GM15510 (cell line): Measurements from ENCODE around the gene HK1.

ENCODE experiments used
- POLR2A ChIP-seq: IDR thresholded peaks from 3 replicates; pipeline ENCODE4 v1.6.1; 2011; ENCODE audit warnings: borderline replicate concordance; ENCODE audit not compliant: insufficient read length; ENCODE audit errors: extremely low read depth

Gene HK1

DNA sequence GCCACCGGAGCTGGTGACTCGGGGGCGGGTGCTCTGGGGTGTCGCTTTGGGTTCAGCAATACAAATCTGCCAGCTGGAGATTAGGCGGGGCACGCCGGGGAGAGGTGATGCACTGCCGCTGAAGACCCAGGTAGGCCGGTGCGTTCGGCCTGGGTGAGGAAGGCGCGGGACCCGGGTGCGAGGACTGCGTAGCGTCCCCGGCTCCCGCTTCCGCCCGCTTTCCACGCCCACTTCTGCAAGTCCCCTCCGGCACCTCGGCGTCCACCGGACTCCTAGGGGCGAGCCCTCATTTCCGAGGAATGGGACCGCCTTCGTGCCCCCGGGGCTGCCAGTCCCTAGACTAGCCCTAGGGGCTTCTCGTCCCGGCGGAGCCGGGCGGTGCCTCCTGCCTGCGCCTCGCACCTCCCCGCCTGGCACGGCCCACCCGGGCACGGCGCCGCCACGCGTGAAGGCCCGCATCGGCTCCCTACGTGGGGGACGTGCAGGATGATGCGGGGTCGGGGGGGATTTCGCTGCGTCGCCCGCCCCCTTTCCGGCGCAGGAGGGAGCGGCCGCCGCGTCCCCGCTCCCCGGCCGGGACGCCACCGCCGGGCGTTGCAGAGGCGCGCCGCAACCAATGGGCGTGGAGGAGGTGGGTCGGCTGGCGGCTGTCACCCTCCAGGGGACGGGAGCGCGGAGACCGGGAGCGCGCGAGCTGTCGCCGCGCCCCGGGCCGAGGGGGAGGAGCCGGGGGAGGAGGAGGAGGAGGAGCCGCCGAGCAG is 40.0 kb downstream of the HK1 start:
- peak; percentile 65 for TF ChIP-seq POLR2A

DNA sequence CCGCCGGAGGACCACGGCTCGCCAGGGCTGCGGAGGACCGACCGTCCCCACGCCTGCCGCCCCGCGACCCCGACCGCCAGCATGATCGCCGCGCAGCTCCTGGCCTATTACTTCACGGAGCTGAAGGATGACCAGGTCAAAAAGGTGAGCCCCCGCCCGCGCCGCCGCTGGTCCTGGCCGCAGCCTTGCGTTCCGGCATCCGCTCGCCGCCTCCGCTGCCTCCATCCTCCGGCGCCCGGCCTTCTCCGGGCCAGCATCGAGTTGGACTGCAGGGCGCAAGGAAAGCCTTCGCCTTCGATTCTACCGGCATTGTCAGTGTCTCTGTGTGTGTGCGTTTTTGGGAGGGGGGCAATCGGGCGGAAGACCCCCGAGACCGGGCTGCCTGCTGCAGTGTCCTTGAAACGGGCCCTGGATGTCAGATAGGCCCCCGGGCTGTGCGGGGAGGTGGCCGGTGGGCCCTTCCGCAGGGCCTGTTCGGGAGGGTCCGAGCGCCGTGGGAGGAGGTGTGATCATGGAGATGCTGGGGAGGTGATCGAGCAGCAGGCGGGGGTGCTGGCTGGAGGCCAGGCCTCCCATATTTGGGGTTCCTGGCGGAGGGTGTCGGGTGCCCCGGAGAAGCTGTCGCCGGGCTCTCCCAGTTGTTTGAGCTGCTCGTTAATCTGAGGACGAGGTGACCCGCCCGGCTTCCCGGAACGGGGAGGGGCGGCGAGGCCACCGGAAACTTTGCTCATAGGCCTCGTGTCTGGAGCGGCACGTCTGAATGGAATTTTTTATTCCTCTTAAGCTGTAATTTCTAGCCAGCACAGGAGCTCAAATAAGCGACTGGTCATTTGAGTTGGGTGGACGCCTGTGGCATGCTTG is 40.8 kb downstream of the HK1 start:
- no peak for TF ChIP-seq POLR2A

DNA sequence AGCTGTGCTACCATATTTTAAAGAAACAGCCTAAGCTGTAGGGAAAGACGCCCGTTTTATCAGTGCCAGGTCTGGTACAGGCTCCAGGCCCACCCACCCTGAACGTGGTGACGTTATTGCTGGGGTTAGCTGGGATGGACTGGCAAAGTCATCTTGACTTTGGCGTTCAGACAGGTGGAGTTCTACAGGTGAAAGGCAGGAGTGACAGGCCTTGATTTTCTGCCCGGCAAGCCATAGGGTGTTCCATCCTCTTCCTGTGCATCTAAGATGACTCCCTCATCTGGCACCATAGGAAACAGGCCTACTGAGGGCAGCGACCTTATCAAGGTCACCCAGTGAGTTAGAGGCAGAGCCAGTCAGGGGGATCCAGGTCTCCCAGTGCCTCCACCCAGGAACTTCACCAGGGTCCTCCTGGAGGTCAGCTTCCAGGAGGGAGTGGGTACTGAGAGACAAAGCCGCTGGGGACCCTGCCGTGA is 41.6 kb downstream of the HK1 start:
- no peak for TF ChIP-seq POLR2A

DNA sequence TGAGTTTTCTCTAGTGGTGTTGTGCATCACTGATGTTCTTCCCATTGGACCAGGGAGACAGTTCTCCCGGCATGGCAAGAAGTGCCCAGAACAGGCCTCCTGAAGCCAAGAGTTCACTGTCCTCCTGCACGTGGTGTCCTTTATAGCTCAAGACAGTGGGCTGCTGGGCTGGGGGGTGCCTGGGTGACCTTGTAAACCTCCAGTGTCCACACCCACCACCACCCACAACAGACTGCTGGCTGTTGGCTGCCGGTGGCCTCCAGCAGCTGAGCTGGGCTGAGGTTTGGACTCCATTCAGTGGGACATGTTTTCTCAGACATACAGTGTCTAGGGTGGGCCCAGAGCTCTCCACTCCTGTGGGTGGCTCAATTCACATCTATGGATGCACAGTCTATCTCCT is 42.2 kb downstream of the HK1 start:
- no peak for TF ChIP-seq POLR2A

DNA sequence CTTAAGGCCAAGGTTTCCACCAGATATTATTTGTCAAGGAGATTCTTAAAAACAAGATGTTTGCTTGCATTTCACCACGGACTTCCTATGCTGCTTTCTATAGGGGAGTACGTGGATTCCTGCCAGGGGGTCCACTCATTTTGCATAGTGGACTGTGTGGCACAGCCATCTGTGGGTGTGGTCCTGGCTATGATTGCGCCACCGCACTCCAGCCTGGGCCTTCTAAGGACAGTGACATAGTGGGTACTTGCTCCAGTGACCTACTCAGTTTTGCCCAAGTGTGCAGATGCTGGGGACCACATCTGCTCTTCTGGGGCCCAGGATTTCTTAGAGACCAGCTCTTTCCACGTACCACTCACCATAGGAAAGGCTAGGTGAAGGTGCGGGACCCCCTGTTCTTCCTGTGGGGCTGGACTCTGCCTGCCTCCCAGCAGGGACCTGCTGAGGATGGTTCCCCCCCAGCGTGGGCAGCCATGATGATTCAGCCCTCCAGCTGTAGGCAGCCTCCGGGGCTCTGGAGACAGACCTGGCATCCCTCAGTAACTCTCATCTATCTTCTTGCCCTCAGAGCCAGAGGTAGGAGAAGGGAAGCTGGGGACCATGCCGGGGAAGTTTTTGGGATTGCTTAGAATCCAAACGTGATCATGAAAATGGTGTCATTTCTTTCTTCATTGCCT is 42.9 kb downstream of the HK1 start:
- TF ChIP-seq POLR2A = no peak

DNA sequence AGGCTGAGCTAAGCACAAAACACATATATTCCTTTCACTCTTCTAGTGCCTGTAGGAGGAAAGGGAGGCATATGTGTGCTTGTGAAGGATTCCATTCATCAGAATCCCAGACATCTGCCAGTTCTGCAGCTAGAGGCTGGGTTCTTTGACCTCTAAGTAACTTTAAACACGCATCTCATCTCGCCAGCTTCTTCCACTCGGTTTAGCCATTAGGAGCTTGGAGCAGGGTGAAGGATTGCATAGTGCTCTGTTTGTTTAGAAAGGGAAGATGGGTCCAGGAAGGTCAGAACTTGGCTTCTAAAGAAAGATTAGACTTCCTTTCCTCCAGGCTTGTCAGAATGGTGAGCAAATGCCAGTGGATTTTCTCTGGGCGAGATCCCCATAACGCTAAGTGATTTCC is 43.6 kb downstream of the HK1 start:
- no peak for TF ChIP-seq POLR2A

DNA sequence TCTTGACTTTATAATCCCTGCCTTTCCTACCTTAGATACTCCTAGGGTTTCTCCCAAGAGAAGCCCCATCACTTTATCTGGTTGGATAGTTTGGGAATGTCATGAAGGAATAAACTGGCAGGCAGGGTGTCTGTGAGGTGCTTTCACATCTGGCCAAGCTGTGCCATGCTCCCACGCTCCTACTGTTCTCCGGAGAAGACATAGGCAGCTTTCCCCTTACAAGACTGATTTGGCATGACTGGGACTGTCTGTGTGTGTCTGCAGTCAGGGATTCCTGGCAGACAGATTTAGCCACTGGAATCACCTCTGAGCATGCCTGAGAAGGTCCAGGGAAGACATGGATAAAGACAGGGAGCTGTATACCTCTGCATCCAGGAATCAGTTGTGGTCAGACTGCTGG is 45.3 kb downstream of the HK1 start:
- TF ChIP-seq POLR2A = no peak

DNA sequence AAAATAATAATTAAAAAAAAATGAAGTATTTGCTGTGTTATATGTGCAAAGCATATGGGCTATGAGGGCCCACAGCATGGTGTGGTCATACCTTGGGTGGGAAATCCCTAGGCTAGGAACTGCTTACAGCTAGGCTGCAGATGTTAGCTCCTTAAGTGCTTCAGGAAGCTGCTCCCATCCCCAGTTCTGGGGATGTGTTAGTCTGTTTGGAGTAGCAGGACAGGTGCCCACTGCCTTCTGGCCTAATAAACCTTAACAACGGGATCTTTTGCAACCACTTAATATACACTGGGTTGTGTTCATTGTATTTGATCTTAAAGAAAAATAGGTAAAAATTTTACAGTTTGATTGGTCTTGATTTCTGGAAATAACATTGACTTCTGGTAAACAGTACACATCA is 46.3 kb downstream of the HK1 start:
- no peak for TF ChIP-seq POLR2A

DNA sequence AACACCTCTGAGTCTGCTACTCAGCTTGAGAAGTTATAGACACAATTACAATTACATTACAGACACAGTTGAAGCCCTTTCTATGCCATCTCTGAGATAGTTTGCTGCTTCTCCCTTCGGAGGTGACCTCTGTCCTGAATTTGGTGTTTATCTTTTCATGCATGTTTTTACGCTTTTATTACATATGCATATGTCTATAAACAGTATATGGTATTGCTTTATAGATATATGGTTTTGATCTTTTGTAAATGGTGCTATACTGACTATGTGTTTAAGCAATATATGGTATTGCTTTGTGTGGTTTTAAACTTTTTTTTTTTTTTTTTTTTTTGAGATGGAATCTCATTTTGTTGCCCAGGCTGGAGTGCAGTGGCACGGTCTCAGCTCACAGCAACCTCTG is 48.4 kb downstream of the HK1 start:
- no peak for TF ChIP-seq POLR2A

DNA sequence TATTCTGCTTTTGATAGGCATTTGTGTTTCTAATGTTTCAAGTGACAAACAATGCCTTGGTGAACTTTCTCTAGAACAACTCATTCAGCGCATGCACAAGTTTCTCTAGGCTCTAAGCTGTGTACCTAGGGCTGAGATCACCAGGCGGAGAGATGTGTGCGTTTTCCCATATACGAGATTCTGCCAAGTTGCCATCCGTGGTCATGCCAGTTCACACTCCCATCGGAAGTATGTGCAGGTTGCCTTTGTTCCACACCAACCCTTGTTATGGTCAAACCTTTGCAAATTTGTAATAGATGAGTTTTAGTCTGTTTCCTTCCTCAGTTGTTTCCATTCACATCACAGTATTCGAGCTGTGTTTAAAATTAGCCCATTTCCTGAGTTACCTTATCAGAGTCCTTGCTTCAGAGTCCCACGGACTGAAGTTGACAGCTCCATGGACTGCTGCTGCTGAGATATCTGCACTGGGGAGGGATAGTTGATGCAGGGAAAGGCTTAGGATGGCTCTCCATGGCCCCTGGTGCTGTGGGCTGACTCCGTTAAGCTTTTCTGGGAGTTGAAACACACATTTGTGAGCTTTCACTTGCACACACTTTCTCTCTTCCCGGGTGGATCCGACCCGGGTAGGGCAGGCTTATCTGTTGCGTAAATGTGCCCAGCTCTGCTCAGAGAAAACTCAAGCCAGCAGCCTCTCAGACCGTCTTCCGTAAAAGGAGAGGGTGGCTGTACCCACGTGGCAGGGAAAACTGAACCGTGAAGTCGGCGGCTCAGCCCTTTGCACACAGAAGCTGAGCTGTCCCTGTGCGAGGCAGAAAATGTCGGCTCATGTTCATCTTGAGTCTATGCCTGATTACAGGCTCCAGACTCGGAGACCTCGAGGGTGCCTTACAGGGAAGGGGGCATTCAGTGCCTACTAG is 49.4 kb downstream of the HK1 start:
- TF ChIP-seq POLR2A = peak; percentile 32

DNA sequence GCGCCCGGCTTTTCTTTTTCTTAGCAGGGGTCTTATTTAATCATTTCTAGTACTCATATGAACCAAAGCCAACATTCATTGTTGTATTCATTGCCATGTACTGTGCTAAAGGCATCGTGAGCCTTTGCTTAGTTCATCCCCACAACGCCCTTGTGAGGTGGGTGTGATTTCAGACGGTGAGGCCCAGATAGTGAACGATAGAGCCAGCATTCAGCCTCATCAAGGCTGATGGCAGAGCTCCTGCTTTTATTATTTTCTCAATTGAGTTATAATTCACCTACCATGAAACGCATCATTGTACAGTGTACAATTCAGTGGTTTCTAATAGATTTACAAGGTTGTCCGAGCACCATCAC is 50.1 kb downstream of the HK1 start:
- no peak for TF ChIP-seq POLR2A

DNA sequence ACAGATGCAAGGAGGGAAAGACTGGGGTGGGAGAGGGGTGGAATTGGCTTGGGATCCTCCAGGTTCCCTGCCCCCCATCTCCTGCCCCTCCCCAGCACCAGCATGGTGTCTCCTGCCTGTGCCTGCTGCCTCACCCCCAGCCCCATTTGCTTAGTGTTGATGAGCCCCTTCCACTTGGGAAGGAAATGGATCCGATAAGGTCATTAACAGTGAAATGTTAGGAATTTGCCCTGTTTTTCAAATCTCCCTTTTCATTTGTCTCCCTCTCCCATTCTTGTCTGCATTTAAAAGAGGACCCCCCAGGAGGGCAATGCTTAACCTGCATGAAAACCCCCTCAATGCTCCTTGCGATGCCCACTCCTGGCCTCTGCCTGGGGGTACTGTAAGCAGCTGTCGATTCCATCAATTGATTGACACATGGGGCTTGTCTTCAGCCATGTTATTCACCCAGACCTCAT is 51.5 kb downstream of the HK1 start:
- TF ChIP-seq POLR2A = no peak

DNA sequence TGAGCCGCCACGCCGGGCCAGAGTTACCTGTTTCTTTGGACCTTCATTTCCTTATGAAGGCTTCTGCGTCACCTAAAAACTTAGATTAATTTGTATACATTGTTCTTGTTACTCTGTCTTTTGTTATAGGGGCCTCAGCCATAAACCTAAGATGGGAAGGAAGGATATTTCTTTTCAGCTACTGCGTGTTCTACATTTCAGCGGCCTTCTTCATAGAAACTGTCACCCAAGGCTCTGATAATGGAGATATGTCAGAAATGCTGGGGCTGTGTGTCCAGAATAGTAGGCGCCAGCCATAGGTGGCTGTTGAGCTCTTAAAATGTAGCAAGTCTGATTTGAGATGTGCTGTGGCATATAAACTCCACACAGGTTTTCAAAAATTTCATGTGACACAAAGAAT is 52.9 kb downstream of the HK1 start:
- TF ChIP-seq POLR2A = no peak
